ENCODE results near the gene METTL16.

METTL16 gene

DNA sequence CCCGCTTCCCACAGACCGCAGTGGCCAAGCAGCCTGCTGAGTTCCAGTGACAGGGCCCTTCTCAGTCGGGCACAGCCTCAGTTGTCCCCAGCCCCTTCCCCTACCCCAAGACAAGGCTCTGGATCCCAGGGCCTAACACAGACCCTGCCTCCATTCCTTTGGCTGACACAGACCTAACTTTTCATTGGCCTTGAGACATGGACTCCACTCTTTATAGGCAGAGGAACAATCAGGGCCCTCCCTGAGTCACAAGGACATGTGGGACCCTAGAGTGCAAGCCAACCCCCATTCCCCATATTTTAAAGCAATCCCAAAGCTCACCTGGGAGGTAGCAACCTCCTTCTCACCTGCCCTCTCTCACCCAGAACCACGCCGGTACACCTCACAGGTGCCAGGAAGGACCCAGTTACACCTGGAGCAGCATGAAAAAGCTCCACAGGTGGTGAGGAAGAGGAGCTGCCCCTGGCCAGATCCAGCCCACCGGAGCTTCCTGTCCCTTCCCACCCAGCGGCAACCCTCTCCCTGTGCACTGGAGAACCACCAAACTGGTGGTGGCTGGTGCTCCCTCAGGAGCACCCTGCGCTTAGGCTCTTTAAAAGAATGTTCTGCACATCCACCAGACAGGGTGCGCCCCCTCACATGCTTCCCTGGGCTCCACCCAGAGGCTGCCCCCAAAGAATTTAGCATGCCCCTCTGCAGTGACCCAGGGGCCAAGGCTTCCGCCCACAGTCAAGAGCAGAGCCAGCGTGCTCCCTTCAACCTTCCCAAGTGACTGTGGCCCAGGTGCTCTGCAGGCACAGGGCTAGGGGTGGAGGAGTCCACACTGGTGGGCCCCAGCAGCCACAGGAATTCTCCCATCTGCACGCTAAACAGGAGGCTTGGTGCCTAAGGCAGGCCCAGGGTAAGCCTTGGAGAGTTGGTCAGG lies 114.2 kb downstream of the METTL16 start:
- no peak for DNase-seq (ENCODE audit: low read depth in 2 of 2, low spot score in 1 of 2)

DNA sequence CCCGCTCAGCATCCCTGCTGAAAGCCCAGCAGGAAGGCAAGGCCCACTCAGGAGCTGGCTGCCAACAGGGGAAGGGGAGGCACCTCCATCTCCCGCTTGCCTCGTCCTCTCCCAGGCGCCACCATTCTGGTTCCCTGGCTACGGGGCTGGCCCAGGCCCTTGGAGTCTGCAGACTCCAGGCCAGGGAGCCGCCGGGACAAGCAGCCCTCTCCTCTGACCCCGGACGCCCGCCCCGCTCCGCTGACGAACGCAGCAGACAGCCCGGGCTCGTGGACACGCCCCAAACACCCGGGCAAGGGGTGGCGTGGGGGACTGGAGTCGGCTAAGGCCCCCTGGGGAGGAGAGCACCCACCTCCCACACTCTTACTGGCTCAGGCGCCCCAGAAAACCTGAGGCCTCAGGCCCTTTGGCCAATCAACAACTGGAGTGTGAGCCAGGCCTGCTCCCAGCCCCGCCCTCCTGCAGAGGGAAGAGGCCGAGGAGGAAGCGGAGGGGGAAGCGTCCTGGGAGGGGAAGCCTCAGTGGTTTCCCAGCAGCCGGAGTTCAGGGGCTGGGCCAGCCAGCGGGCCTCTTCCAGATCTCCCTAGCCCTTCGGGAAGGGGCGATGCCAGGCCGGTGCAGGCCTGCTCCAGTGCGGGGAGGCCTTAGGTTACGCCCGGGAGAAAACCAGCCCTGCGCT lies 115.0 kb downstream of the METTL16 start:
- no peak for DNase-seq (ENCODE audit: low read depth in 2 of 2, low spot score in 1 of 2)

DNA sequence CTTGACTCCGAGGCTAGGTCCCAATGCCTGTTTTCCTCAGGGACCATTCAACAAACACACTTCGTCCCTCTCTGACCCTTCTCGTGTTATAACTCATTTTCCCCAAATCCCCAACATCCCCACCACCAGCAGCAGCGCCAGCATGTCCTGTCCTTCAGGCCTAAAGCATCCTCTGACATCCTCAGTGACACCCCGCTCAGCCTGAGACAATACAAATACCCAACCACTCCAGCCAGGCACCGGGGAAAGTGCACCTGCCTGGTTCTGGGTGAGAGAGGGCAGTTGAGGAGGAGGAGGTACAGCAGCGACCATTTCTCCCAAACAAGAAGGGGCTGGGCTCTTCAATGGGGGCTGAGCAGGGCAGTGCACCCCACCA lies 115.5 kb downstream of the METTL16 start:
- DNase-seq (ENCODE audit: low read depth in 2 of 2, low spot score in 1 of 2), result no peak

DNA sequence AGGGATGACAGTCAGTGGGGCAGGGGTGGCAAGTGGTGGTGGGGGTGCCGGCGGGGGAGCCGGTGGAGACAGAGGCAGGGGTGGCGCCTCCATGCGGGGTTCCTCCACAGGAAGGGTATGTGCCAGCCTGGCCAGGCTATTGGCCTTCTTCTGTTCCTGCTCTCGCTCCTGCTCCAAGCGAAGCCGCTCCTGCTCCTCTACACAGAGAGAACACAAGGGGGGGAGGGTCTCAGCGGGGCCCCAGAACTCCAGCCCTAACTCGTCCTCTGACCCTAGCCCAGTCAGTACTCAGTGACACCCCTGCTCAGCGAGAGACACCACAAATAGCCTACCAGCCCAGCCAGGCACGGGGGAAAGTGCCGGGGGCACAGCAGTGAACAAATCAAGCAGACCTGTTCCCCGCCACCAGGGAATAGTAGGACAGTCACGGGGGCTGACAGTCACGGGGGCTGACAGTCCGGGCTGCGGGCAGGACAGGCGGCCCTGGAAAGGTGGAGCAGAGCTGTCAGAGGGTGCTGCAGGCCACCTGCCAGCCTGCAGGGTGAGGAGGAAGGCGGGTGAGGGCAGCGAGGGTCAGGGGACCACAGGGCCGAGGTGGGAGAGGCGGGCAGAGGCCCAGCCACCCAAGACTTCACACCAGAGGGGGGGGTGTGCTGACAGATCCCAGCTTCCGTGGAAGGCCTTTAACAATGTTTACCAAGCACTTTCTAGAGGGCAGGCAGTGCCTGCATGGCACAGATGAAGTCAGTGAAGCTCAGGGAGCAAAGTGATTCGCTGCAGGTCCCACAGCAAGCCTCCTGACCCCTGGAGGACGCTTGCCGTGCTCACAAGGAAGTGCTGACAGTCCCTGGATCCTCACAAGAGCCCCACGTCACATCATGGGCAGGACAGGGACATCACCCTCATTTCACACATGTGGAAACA lies 116.2 kb downstream of the METTL16 start:
- no peak for DNase-seq (ENCODE audit: low read depth in 2 of 2, low spot score in 1 of 2)

DNA sequence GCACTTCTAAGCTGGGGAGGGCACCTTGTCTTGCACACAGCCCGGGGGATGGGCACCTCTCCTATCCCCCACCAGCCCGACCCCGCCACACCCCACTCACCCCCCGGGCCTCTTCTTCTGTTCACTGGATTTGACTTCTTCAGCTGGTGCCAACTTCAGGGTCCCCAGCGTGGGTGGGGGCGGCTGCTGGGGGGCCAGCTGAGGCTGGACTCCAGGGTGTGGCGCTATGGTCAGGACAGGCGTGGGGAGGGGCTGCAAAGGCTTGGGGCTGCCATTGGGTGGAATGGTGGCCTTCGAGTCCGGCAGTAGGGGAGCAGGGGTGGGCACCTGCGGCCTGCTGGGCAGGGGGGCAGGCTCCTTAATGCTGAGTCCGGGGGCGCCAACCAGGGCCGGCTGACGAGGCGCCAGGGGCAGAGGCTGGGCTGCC lies 116.9 kb downstream of the METTL16 start:
- no peak for DNase-seq (ENCODE audit: low read depth in 2 of 2, low spot score in 1 of 2)

DNA sequence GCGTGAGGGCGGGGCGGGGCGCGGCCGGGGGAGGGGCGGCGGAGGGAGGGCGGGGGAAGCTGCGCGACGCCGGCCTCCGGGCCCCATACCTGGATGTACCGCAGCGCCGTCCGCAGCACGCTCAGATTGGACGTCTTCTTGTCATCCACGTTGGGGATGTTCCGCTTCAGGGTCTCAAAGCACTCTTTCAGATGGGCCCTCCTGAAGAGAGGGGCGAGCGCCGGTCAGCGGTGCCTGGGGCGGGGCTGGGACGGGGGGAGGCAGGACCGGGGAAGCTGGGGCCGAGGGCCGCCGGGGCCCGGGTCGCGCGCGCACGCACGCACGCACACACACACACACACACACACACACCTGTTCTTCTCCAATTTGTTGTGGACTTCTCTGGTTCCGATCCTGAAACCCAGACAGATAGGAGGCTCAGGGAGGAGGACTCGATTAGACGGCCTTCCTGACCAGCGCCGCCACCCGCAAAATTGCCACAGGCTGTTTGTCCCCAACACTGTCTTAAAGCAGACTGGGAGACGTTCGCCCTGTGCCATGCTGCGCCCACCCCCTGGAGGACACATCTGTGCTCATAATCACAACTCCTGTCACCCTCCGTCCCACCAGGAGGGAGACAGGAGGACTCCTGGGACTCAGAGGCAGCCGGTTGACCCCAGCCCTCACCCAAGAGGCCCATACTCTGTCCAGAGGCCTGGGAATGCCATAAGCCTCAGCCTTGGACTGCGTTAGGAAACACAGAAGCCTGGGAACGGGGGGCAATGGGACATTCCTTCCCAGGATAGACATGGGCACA lies 117.5 kb downstream of the METTL16 start:
- DNase-seq (ENCODE audit: low read depth in 2 of 2, low spot score in 1 of 2), result no peak

DNA sequence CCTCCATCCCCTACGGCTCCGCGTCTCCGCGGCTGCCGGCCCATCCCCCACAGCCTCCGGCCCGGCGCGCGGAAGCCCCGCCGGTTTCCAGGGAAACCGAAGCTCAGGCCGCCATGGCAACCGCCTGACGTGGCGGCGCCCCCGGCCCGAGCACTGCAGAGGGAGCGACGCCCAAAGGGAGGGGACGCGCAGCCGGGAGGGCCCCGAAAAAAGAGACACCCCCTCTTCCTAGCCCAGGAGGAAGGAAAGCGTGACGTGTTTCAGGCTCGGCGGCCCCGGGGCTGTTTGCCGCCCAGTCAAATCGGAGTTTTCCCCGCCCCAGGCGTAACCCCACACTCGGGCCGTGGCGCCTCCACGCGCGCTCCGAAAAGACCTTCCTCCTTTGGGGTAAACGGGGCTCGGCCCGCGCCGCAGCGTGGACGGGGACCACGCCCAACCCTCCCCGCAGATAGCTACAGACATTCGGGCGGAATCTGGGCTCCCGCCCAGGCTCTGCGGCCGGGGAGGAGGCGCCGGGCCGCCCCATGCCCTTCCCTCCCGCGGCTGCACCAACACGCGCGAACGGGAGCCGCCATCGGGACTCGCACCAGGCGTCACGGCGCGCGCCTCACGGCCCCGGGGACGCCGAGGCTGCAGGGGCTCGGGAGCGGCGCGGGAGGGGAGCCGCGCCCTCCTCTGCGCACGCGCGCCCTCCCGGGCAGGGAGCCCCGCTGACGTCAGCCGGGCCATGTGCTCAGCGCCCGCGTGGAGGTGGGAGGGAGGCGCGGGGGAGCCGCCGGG lies 118.3 kb downstream of the METTL16 start:
- DNase-seq (ENCODE audit: low read depth in 2 of 2, low spot score in 1 of 2), result peak; percentile 74 to 84

DNA sequence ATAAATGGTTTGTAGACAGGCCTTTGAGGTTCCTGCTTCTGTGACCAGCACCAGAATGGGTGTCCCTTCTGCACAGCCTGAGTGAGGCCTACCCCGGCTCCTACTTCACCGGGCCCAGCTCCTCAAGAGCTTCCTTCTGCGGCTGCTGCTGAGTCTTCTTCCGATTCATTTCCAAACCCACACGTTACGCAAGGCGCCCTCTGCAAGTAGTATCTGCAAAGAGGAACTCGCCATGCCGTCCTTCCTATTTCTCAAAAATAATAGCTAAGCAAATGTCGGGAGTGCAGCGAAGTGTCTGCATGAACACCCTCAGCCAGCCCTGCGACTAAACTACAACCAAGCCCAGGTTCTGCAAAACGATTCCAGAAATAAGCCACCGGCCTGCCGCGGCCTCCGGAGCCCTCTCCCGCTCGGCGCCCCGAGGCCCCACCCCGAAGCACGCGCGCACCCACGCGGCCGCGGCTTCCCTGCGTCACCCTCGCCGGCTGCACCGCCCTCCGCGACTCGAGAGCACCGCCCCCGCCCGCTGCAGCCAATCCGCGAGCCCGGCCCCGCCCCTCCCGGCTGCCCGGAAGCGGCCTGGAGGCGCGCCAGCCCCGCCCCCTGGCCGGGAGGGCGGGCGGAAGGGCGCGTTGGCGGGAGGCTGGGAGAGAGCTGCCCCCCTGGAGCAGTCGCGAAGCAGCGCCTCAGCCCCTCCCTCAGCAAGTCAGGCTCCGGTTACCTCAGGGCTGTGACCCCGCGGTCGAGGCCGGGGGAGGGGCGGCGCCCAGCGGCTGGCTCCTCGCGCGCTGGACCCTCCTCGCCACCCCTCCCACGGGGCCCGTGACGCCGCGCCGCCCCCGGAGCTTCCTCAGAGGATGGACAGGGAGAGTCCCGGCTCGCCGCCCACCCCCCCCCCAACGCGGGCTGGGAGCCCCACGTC lies 119.2 kb downstream of the METTL16 start:
- DNase-seq (ENCODE audit: low read depth in 2 of 2, low spot score in 1 of 2), result peak; percentile 95 to 96

DNA sequence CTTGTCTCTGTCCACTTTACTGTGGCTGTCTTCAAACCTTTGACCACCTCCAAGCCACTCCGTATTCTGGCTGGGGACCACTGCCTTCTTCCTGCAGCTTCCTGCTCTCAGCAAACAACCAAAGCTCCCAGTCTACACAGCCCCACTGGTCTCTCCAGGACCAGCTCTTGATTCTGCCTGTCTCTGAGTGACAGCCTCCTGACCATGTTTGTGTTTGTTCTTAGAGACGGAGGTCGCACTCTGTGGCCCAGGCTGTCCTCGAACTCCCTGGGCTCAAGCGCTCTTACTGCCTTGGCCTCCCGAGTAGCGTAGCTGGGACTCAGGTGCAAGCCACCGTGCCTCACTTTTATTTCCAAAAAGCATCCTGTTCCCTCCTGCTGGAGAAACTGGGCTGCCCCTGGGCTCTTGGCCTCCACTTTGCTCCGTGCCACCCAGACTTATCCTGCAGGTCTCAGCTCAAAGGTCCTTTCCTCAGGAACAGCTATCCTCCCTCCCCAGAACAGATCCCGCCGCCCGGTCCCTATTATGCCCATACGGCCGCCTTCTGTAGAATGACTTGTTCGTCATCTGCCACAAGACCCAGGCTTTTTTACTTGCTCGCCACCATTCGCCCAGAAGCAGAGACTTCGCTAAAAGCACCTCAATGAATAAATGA lies 120.0 kb downstream of the METTL16 start:
- DNase-seq (ENCODE audit: low read depth in 2 of 2, low spot score in 1 of 2), result no peak

DNA sequence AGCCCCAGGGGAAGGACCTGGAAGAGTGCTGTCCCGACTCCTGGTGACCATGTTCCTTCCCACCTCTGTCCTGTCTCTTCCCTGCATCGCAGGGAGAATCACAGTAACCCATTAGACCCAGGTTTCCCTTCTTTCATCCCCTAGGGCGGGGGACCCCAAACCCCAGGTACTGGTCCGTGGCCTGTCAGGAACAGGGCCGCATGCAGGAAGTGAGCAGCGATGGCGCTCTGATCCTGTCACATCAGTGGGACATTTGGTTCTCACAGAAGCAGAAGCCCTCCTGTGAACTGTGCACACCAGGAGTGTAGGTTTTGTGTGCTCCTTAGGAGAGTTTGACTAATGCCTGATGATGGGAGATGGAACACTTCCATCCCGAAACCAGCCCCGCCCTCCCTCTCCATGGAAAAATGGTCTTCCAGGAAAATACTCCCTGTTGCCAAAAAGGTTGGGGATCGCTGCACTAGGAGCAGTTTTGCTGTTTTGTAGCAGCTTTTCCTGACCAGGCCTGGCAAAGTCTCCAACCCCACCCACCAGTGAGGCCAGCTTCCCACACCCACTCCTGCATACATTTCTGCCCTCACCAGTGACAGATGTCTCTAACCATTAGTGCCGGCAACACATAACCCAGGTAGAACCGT lies 121.4 kb downstream of the METTL16 start:
- DNase-seq (ENCODE audit: low read depth in 2 of 2, low spot score in 1 of 2), result no peak

DNA sequence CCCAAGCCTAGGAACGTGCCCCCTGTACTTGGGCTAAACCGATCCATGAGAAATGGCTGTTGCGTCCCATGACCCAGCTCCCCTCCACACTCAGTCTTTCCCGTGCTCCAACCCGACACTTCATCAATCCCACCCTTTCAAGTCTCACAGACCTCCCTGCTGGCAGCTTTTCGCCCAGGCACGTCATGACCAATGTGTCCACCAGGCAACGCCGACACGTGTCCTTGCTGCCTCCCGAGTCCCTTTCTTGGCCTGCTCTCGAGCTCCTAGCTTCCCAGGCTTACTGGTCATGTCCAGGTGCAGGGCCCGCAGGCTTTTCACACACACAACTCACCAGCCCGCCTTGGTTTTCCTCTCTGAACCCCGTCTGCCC lies 123.0 kb downstream of the METTL16 start:
- DNase-seq (ENCODE audit: low read depth in 2 of 2, low spot score in 1 of 2), result no peak

DNA sequence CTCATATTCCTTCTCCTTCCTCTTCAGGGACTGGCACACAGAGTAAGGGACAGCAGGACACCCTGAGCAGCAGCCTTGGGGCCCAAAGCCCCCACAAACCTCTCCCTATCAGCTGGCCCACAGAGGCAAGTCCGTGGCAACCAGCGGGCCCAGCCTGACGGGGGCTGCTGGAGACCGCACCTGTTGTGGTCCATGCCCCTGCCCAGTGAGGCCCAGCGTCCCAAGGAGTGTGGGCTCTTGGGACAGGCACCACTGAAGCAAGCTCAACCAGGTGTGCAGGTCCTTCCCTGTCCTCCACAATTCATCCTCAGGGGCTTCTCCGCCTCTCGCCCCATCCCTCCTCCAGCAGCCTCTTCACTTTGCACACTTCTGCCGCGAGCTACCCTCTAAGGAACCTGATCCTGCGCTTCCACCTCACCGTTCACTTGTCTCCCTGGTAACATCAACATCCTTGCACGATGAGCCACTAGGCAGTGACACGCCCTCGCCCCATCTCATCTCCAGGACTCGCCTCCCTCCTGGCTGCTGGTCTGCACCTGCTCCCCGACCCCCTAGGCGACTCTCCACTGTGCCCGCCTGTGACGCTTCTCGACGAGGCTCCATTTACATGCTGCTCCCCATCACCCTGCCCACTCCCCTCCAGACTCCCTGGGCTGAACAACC lies 123.5 kb downstream of the METTL16 start:
- no peak for DNase-seq (ENCODE audit: low read depth in 2 of 2, low spot score in 1 of 2)

DNA sequence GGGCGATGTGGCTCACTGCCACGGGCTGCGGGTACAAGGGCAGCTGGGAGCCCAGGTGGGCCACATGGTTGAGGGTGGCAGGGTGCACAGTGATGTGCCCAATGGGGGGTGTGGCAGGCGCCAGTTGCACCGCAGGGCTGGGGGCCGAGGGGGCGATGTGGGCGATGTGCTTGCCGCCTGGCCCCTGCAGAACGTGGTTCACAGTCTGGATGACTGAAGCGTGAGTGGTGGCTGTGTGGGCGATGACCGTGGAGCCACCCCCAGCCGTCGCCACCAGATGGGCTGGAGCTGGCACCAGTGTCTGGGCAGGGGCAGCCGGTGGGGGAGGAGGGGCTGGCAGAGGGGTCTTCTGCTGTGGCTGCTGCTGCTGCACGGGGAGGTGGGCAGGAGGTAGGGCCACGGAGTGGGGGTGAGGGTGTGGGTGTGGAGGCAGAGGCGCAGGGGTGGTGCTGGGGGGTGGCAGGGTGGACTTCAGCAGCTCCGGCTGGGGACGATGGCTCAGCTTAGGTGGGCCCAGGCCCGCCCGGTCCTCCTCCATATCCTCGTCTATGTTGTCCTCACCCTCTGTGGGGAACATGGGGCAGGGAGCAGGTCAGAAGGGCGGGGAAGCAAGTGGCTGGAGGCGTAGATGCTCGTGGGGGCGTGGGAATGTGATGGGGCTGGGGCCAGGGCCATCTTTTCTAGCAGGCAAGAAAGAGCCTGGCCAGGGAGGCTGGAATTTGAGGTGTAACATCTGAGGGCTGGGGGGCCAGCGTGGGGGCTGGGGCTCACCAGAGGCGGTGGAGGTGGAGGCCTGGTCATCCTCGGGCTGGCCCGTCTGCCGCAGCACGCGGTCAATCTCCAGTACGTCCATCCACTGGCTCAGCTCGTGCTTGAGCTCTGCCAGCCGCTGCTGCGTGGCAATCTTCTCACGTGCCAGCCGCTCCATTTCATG lies 124.3 kb downstream of the METTL16 start:
- no peak for DNase-seq (ENCODE audit: low read depth in 2 of 2, low spot score in 1 of 2)

DNA sequence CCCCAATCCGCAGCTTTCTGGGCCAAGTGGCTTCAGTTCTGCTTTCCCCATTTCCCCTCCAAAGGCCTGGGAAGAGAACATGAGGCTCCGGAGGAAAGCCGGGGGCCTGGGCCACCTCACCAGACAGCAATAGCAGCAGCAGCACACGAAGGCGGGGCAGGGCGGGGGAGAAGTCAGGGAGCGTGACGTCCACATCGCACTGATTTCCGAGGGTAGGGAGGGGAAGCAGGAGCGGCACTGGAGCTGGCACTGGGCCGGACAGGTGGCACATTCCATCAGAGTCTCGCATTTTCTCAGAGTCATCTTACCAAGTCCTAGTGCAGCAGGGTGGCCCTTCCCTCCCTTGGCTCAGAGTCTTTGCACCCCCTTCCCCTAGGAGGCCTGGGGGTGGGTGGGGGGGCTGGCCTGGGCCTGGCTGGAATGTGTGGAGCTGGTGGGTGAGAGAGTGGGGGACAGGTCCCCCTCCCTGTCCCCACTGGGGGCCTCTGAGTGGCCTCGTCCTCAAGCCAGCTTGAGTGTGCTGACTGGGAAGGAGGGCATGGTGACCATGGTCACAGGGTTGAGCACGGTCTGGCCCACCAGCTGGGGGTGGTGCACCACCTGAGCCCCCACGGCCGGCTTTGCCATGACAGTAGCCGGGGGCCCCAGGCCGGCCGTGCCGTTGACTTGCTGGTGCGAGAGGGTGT lies 125.1 kb downstream of the METTL16 start:
- DNase-seq (ENCODE audit: low read depth in 2 of 2, low spot score in 1 of 2), result no peak
